PC-9 (cell line): ENCODE results near the gene DISC1.

Source experiments
- CTCF ChIP-seq: fragments of 200-600 bp; sonication (generic); conservative IDR thresholded peaks from 2 replicates; pipeline ENCODE4 v1.6.1; 2017; ENCODE audit warnings: mixed run types, antibody characterized with exemption, mild to moderate bottlenecking, moderate library complexity
- EZH2 ChIP-seq: fragments of 200-600 bp; sonication (generic); IDR thresholded peaks from 2 replicates; pipeline ENCODE4 v1.8.0; 2017; ENCODE audit warnings: antibody characterized with exemption, low read depth

GRCh38 chr1:231827337-231828105, 200.9 kb downstream of the DISC1 start:
- TF ChIP-seq CTCF (no peak), EZH2 (no peak)
